DMS114 treated with DMSO at 0.1 percent for 48 hours (cell line): Measurements from ENCODE around the gene KRT5.

Source experiments
- DNase-seq: peaks from one replicate; lab custom pipeline; 2025; ENCODE audit not compliant: unreplicated experiment; lab: John Stamatoyannopoulos, UW

KRT5 gene

DNA sequence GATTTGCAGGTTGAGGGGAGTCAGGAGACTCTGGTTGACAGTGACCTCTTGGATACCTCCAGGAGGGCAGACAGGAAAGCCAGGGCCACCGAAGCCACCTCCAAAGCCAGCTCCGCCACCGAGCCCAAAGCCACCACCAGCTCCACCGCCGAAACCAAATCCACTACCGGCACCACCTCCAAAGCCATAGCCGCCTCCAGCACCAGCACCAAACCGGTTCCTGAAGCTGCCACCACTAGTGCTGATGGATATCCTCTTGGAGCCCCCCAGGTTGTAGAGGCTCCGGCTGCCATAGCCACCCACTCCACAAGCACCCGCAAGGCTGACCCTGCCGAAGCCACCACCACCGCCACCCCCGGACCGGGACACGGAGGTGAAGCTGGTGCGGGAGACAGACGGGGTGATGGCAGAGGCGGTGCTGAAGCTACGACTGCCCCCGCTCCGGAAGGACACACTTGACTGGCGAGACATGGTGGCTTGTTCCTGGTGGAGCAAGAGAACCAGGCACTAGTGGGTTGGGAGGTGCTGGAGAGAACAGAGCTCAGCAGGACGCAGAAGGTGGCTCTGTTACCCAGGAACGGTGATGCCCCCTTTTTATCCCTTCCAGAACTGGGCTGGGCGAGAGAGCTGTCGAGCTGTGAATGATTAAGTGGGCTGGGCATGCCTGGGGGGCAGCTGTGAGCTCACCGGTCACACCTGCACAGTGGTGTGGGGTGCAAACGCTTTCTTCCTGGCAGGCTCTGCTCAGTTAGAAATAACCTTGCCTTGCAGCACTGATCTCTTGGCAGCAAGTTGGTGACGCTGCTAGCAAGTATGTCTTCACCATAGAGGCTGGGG lies at the start of gene KRT5:
KRT5 (minus strand) TSS at position 569 of the 837 bp plus-strand sequence; CDS start at position 471, 98 bp downstream.
- no peak for DNase-seq

DNA sequence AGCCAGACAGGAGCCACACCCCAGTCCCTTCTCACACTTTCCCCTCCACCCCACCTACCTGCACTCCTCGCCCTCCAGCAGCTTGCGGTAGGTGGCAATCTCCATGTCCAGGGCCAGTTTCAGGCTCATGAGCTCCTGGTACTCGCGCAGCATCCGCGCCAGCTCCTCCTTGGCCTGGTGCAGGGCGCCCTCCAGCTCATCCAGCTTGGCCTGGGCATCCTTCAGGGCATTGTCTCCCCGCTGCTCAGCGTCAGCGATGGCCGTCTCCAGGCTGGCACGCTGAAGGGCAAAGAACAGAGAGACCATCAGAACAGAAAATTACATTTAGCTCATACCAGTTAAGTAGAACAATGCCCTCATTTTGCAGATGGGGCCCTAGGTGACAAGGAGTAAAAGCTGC lies 47.9 kb upstream of the KRT5 start:
- no peak for DNase-seq

DNA sequence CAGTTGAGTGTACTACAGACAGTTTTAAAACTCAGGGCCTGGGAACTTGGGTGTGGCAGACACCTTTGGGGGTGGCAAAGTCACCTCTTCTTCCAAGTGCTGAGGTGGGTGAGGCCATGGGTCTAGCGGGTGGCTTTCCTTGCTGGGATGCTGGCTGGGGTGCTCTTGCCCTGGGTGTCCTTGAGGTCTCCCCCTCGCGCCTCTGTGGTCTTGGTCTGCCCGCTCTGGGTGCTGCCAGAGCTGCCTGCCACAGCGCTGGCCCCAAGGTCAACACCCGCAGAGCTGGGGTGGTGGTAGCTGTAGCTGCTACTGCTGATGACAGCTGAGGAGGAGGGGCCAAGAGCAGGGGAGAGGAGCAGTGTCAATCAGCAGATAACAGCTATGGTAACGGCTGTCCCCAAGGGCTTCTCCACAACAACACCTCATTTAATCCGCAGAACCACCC lies 46.7 kb upstream of the KRT5 start:
- DNase-seq = no peak

DNA sequence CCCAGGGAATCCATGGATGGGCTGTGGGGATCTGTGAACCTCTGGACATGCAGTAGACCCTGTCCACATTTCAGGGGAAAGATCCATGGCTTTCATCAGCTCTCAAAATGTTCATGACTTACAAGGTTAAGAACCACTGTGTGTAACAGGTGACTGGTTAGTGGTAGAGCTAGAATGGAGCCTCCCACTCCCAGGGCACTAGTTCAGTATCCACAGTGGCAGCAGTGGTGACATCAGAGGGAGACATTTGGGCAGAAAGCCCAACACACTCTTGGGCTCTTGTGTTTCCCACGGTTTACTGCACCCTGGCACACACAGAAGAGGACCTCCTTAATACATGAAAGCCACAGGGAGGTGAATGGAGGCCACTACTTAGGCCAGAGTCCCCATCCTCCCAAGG lies 44.4 kb upstream of the KRT5 start:
- no peak for DNase-seq

DNA sequence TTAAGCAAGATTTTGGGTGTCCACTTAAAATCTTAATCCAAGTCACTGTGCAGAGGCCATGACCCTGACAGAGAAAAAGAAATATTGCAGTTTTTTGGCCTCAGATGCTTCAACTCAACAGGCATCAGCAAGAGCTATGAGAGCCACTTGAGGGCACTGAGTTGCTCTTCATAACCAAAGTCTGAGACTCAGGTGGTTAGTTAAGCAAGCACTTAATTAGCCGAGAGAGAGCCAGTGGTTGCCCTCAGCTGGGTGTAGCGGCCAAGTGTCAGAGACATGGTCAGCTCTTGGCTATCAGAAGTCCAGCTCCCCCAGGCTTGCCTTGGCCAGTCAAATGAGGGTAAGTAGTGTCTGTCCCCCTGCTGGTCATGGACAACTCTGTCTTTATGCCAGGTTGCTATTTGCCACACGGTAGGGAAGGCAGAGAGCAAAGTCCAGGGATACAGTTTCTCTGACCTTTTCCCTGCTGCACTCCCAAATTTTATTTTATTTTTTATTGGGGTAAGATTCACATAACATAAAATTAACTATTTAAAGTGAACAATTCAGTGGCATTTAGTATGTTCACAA lies 41.8 kb upstream of the KRT5 start:
- no peak for DNase-seq

DNA sequence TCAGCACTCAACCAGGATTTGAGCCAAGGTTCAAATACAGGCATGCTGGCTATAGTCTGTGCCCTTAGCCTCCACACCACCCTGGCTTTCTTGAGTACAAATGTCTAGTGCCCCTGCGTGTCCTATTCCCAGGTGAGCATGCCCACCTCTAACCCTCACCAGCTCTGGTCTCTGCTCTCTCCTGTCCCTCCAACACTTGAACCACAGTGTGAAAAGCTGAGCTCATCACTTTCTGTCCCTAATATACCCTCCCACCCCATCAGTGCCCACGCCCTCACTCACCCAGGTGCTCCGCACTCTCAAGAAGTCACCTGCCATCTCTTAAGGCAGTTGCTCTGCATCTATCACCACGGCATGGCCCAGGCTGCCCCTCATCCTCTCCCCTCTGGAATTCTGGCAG lies 39.8 kb upstream of the KRT5 start:
- DNase-seq = no peak

DNA sequence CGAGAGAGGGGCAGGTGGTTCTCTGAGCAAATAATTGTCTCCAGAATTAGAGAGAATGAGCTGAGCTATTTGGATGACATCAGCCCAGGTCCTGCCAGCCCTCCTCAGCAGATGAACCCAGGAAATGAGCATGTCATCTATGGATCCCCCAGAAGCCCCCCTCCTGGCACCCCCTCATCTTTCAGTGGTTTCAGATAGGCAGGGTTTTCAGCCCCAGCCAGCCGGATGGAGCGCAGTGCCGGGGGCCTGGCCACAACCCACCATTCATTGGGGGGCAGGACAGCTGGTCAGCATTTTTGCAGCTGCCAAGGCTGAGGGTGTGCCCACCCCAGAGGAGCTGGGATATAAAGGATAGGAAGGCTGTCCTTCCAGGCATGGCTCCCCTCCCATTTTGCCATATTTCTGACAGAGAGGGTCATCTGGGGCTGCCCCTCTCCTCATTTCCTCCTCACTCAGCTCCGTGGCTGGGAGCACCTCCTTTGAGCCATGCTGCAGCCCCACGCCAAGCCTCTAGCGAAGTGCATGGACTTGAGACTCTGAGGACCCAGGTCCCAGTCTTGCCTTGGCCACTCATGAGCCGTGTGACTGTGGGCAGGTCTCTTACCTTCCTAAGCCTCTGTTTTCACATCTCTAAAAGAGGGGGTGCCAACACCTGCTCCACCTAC lies 38.7 kb upstream of the KRT5 start:
- DNase-seq = no peak

DNA sequence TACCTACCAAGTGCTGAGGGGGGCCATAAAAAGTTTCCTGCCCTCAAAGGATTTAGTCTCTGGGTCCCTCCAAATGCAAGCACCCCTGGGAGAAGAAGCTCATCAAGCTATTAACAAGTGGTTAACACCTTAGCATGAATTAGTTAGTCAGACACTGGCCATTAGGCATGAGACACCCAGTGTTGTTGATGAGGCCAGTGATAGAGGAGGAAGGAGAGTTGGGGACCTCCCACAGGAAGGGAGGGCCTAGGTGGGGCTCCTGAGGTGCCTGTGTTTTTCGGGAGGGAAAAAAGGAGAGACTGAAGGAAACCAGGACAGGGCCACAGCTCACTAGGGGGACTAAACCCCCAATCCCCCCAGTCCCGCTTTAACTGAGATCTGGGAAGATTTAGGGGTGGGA lies 37.3 kb upstream of the KRT5 start:
- DNase-seq = no peak

DNA sequence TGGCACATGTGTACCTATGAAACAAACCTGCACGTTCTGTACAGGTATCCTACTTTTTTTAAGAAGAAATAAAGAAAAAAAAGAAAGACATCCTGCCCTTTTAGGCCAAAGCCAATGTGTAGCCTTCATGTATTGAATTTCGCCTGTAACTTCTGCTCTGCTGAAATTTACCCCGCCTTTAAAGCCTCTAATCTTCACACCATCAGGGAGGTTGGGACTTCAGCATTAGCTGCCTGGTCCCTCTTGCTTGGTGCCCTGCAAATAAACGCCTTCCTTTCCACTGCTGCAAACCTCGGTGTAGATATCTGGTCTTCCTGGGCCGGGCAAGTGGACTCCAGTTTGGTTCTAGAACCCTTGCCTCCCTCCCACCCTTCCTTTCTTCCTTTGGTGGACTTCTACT lies 35.4 kb upstream of the KRT5 start:
- no peak for DNase-seq

DNA sequence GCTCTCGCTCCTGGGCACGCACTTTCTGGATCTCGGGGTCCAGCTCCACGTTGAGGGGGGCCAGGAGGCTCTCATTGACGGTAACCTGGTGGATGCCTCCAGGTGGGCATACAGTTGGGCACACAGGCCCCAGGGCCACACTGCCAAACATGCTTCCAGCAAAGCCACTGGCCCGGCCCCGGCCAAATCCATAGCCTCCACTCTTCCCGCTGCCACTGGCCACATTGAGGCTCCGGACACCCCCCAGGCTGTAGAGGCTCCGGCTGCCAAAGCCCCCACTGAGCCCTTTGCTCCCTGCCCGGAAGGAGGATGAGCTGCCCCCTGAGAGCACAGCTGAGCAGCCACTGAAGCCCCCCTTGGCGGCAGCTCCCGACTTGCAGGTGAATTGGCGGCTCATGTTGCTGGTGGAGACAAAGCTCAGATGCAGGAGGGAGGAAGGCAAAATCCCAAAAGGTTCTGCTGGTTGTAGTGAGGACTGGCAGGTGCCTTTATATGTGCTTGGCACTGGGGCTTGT lies 32.5 kb upstream of the KRT5 start, which contains the start of gene KRT71:
KRT71 (minus strand) TSS at position 465 of the 515 bp plus-strand sequence; CDS start at position 397, 68 bp downstream.
- no peak for DNase-seq

DNA sequence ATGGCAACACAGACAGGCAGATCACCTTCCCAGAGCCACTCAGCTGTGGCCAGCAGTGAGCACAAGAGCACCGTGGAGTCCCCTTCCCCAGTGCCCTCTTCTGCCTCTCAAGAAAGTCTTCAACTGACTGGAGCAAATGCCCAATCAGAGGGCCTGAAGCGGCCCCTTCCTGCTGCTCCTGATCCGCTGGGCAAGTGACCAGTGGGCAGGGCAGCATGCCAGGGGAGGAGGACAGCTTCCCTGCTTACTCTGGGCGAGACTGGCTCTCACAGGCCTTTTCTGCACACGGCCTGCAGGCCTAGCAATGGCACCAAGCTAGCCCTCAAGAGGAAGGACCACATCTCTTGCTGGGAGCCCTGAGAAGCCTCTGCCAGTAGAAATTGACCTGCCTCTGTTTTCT lies 31.9 kb upstream of the KRT5 start:
- no peak for DNase-seq

DNA sequence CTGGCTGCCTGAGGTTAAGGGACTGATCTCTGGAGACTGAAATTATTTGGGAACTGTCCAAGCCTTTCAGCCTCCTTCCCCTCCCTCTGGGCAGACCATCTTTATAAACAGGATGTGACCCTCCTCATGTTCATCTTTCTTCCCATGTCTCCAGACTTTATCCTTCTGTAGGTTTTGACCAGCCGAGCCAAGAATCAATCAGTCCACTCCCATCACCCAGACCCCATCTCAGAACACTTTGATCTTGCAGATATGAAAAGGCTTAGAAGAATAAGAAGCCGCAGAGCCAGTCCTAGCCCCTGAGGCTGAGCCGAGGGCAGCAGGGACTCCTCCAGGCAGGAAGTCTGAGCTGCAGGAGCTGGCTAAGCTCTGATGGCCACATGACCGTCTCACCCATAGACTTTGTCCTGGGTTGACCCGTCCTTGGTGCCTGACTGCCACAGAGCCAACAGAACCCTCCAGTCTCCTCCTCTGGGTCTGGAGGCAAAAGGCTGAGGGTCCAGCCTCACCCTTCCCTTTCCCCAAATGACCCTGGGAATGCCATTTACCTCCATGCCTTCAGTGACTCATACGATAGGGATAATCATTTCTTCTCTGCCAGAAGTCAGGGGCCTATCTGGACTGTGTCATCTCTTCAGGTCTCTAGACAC lies 31.1 kb upstream of the KRT5 start:
- DNase-seq = no peak

DNA sequence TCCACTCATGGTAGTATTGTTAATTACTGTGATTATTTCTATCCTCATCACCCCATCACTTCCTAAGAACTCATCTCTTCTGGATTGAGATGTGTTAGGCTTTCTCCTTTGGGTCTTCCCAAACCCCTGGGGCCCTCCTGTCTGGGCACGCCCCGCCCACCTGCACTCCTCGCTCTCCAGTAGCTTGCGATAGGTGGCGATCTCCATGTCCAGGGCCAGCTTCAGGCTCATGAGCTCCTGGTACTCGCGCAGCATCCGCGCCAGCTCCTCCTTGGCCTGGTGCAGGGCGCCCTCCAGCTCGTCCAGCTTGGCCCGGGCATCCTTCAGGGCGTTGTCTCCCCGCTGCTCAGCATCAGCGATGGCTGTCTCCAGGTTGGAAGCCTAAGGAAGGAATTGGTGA lies 25.9 kb upstream of the KRT5 start:
- DNase-seq = no peak

DNA sequence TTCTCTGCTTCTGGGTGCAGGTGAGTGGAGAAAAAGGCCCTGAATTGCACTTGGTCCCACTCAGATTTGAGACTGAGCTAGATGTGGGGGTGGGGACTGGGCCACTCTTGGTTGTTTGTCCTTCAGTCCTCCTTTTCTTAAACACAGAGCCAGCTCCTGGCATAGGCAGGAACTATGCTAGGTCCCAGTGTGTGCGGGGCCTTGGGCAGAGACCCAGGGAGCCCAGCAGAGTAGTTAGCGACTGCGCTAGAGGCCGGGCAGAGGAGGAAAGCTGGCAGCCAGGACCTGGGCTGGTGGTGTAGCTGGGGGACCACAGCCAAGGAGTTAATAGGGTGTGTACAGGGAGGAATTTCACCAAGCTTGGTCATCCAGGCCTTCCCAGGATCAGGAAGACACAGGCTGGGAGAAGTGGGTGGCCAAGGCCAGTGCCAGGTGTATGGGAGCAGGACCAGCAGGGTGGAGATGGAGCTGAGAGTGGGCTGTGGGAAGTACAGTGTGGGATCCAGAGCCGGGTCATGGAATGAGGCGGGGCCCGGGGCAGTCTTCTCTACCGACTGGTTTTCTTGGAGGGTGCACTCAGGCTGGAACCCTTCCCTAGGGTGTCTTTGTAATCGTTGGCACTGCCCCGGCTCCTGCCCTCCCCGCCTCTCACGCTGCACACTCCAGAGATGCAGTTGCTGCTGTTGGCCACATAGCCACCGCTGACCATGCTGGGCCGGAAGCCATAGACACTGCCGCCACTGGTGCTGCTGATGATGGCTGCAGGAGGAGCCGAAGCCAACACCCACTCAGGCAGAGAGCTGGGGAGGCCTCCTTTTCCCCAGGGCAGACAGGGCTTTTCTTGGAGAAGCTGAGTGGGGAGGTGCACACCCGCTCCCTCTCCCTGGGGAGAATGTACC lies 24.0 kb upstream of the KRT5 start:
- DNase-seq = no peak

DNA sequence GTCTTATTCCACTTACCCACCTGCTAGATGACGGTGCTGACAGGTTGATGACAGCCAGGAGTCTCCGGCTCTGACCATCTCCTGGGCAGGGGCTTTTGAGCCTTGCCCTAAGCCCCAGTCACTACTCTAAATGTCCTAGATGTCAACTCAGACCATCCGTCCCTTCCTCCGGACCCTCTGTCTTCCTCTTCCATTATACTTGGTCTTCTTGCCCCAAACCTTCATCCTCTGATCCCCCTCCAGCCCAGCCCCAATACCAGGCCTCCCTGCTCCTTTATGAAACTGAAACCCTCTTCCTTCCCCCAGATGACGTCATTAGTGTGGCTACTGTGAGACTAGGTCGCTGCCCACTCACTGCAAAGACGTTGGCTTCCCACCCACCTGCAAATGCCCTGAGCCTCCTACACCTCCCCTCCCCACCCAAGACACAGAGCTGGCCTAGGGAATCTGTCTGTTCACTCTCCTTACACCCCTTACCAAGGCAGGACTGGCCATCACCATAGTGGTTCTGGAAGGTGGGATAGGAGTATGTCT lies 22.7 kb upstream of the KRT5 start:
- no peak for DNase-seq

DNA sequence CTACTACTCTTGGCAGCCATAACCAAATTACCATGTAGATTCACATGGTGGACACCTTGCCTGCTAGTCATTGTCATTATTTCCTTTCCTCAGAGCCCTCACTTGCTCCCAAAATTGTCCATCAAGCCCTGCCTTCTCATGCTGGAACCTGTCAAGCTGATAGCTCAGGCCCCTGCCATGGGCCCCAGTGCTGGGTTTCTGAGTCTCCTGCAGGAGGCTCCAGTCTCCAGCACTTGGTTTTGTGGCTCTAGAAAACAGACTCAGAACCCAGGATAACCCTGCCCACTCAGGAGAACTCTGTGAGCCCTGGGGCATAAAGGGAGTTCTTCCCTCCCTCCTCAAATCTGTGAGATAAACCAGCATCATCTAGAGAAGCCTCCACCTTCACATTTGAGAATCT lies 22.0 kb upstream of the KRT5 start:
- DNase-seq = no peak

DNA sequence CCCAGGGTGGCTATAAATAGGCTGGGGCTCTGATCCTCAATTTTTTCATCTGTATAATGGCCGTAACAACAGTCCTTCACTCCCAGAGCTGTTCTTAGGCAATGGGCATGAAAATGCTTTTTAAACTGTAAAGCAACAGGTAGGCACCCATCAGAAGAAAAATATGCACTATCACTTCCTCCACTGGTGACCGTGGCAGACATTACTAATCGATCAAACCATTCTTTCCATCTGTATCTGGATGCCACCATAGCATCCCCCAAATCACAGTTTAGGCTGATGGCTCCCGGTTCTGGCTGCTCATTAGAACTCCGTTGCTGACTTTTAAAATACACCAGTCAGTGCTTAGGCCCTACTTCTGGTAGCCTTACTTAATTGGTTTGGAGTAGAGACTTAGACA lies 21.5 kb upstream of the KRT5 start:
- no peak for DNase-seq

DNA sequence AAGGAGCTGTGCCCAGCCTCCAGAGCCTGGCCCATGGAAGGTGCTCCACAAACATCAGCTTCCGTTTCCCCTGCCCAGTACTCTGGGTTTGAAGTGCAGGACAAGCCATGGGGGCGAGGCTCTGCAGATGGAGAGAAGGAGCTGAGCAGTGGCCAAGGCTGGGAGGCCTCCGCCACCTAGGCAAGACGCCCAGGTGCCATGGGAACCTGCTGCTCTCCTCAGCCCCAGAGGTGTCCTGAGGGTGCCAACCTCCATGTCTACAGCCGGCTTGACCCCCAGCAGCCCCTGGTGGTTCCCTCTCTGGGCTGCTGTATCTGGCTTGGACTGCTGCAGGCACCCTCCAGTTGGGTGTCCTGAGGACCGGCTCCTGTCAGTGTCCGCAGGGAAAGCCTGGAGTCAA lies 20.3 kb upstream of the KRT5 start:
- no peak for DNase-seq

DNA sequence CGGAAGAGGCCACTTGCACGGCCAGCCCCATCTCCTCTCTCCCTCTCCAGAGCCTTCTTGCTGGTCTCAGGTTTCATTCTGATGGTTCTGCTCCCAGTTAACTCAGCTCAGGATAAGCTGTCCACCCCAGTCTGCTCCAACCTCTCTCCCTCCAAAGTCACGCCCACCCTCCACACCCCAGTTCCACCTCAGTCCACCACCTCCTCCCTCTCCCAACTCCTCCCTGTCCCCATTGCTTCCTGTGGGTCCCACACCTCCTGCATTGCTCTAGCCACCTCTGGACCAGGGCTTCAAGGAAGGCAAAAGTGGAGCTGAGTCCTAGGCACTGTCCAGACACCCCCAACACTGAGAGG lies 19.6 kb upstream of the KRT5 start:
- DNase-seq = no peak
